Cerebellar nuclear complex (tissue), 1 donor: ENCODE results near the gene RPGRIP1L.

Experiments used
- DNase-seq, 2 experiments: peaks; one replicate each; lab custom pipeline; 2025; lab: John Stamatoyannopoulos, UW

The RPGRIP1L gene

GRCh38 chr16:53600616-53601015 is 103.0 kb downstream of the RPGRIP1L start:
- no peak for DNase-seq

- no peak for DNase-seq
These were observed 103.5 kb downstream of the RPGRIP1L start for GRCh38 chr16:53600126-53600525.

GRCh38 chr16:53599548-53599947 is 104.1 kb downstream of the RPGRIP1L start:
- no peak for DNase-seq

- DNase-seq, result no peak
These were observed 105.0 kb downstream of the RPGRIP1L start for GRCh38 chr16:53598511-53599275.

- DNase-seq, result no peak
These were observed 105.9 kb downstream of the RPGRIP1L start for GRCh38 chr16:53597776-53598175.

GRCh38 chr16:53588081-53588648 is 115.5 kb downstream of the RPGRIP1L start:
- no peak for DNase-seq

GRCh38 chr16:53583401-53583800 is 120.3 kb downstream of the RPGRIP1L start:
- no peak for DNase-seq

GRCh38 chr16:53581784-53582183 is 121.9 kb downstream of the RPGRIP1L start:
- no peak for DNase-seq

- DNase-seq, result no peak
These were observed 123.4 kb downstream of the RPGRIP1L start for GRCh38 chr16:53580038-53580802.

GRCh38 chr16:53576904-53577303 is 126.8 kb downstream of the RPGRIP1L start:
- no peak for DNase-seq

GRCh38 chr16:53576210-53576609 is 127.4 kb downstream of the RPGRIP1L start:
- no peak for DNase-seq

- no peak for DNase-seq
These were observed 131.9 kb downstream of the RPGRIP1L start for GRCh38 chr16:53571763-53572162.

GRCh38 chr16:53566552-53567245 is 137.0 kb downstream of the RPGRIP1L start:
- no peak for DNase-seq

- no peak for DNase-seq
These were observed 138.3 kb downstream of the RPGRIP1L start for GRCh38 chr16:53565296-53565863.

GRCh38 chr16:53563426-53563825 is 140.2 kb downstream of the RPGRIP1L start:
- DNase-seq, result no peak

- no peak for DNase-seq
These were observed 142.4 kb downstream of the RPGRIP1L start for GRCh38 chr16:53561101-53561888.

GRCh38 chr16:53559270-53559951 is 144.2 kb downstream of the RPGRIP1L start:
- no peak for DNase-seq

- no peak for DNase-seq
These were observed 144.9 kb downstream of the RPGRIP1L start for GRCh38 chr16:53558710-53559109.

- no peak for DNase-seq
These were observed 147.1 kb downstream of the RPGRIP1L start for GRCh38 chr16:53556521-53556920.

- DNase-seq, result no peak
These were observed 153.5 kb downstream of the RPGRIP1L start for GRCh38 chr16:53549970-53550690.
